H7 (cell line): ENCODE data around the gene GGACT. TPM values are rescaled to one million over a fixed set of nuclear protein-coding genes. Genes with fewer than 3 reads are reported as not detected.
"Not testable (repeated sequence)": the region's sequence is repeated elsewhere in the genome, so short reads cannot be mapped to it uniquely, and the experiment has no call there.

Source experiments
- DNase-seq: peaks from one replicate; pipeline ENCODE4 v3.0.0; 2012
- H3K27me3 ChIP-seq: 2 replicates; pipeline ENCODE4 v1.6.0; 2011; ENCODE audit warnings: mild to moderate bottlenecking, low read length; ENCODE audit not compliant: control insufficient read depth, insufficient read depth
- H3K36me3 ChIP-seq: replicated peaks from 2 replicates; pipeline ENCODE4 v1.5.1; 2011; ENCODE audit warnings: low read length; ENCODE audit not compliant: control insufficient read depth, insufficient read depth
- H3K4me3 ChIP-seq: 2 replicates; pipeline ENCODE4 v1.5.1; 2011; ENCODE audit warnings: low read depth, mild to moderate bottlenecking, control low read depth, low read length, moderate library complexity; ENCODE audit not compliant: insufficient read depth
- total RNA-seq: library from RNA; depleted of rRNA; stranded (reverse); fragments of >200 nt; shearing (Covaris generic); gene quantifications from 2 replicates; pipeline ENCODE4 v1.2.3, GENCODE V29; 2014

GGACT gene
- total RNA-seq, 1 experiment from 2014 or later: 3.0 TPM

DNA sequence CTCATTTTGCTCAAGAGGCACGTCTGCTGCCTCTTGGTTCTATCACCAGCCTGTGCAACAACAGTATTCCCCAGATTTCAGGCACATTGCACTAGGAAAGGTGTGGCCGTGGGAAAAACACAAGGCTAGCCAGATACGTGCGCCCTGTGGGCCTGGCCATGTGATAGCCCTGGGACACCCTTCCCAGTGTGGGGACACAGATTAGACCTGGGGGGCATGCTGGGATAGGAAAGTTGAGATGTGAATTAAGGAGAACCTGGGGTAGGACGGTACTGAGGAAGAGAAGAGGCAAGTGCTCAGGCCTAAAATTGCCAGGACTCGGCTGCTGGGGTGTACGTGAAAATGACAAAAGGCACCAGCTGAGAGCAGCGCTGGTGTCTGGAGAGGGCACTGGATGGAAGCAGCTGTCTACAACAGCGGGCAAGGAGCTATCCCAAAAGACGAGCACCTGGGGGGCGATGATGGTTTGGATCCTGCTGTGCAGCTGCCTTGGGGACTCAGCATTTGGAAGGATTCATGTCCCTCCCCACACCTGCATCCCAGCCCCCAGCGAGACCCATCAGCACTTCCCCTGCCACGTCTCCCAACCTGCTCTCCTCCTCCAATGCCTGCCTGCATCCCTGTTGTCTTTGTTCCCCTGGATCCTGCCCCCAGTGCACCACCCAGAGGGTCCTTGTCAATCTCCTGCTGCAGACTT, 54.3 kb downstream of the GGACT start:
- no peaks in the 10 kb centered on the region for H3K36me3 ChIP-seq
- no peak for DNase-seq

DNA sequence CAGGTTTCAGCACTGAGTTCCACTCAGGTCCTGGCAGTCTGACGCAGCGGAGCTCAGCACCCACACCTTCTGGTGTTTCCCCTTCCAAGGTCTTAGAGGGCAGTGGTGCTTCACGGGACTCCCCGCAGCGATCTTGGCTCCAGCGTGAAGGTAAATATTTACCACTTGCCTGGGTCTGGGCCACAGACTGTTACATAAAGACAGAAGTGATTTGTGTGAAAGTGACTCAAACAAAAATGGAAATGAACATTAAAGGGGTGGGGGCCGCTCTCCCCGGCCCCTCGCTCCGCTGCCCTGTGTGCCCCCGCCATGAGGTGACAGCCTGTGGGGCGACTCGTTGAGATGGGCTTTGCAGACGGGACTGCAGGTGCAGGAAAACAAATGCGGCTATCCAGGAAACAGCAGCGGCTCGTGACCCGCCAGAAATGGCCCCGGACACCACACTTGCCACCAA, 55.0 kb downstream of the GGACT start:
- no peak overlapping the region for H3K4me3 ChIP-seq
- no peaks in the 10 kb centered on the region for H3K27me3 ChIP-seq
- DNase-seq: no peak
- no peaks in the 10 kb centered on the region for H3K36me3 ChIP-seq

More for the DNA sequence above, 54.3 kb downstream of the GGACT start:
- H3K4me3 ChIP-seq: no peak overlapping the region
- no peaks in the 10 kb centered on the region for H3K27me3 ChIP-seq

DNA sequence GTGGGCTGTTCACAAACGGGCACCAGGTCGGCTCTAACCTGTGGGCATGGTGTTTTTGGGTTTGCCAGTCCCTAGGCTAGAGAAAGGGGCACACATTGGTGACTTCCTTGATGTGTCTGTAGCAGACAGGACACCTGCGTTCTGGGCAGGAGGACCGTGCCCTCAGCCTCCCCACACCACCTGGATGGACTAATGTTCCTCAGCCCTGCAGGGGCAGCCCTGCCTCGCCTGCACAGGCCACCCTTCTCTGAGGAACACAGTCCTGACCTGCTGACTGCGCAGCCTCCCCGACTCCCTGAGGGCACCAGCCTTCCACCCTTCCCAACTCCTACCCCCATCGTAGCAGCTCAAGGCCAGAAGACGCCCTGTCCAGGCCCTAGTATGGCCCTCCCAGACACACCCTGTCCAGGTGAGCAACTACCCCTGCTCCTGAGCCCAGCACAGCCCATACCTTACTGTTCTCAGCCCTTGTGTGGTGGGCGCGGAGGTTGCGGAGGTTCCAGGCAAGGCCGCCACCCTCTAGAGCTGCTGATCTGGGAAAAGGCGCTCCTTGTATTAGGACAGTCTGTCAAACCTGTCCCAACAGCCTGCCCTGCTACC, 55.7 kb downstream of the GGACT start:
- Histone ChIP-seq H3K36me3 (no peaks in the 10 kb centered on the region; the same call in 1 of the 2 replicates), H3K4me3 (no peak overlapping the region), H3K27me3 (no peaks in the 10 kb centered on the region)
- no peak for DNase-seq

DNA sequence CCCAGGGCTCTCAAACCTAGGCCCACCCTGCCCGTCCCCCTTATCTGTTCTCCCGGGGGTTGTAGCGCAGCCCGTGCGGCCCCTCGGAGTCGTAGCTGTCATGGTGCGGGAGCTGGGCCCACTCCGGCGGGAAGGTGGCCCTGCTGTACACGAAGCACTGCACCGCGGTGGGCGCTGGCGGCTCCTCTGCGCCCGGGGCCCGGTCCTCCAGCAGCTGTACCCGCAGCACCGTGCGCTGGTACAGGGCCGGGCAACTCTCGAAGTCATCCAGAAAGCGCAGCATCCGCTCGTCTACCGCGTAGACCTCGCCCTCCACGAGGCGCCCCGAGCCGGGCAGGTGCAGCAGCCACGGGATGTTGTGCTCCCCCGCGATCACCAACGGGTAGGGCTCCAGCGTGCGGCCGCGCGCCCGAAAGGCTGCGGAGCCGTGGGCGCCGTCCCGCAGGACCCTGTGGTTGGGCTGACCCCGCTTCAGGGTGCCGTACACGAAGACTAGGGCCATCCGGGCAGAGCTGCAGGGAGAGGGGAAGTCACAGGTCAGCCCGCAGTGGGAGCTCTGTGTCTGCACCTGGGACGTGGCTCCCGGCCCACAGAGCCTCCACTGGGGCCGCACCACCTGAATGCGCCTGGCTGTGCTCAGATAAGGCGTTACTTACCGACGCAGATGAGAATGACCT, 56.4 kb downstream of the GGACT start:
- Histone ChIP-seq H3K36me3 (no peaks in the 10 kb centered on the region; the same call in 1 of the 2 replicates), H3K4me3 (no peak overlapping the region), H3K27me3 (no peaks in the 10 kb centered on the region)
- no peak for DNase-seq

DNA sequence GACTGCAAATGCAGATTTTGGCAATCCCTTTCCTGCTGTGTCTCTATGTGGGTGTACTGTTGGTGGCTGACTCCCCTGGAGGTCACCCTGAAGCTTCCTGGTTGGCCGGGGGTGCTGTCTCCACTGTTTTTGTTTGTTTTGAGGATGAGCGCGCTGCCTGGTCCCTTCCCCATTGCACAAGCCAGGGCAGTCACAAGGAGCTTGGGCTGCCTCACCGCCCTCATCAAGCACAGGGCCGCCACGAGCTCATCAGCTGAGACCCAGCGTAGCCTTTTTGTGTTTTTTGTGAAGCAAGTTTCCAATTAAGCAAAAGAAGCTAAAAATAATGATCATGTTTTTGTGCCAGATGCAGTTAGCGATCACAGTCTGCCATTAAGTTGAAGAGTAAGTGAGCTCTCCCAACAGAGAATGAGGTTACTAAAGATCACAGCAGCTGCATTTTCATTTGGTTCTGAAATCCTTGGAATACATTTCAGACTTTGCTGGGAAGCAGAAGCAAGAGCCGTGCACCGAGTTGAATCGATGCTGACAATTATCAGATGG, 57.8 kb downstream of the GGACT start:
- DNase-seq: peak; percentile 74
- no peaks in the 10 kb centered on the region for H3K27me3 ChIP-seq
- H3K4me3 ChIP-seq: no peak overlapping the region
- no peaks in the 10 kb centered on the region; the same call in 1 of the 2 replicates for H3K36me3 ChIP-seq

DNA sequence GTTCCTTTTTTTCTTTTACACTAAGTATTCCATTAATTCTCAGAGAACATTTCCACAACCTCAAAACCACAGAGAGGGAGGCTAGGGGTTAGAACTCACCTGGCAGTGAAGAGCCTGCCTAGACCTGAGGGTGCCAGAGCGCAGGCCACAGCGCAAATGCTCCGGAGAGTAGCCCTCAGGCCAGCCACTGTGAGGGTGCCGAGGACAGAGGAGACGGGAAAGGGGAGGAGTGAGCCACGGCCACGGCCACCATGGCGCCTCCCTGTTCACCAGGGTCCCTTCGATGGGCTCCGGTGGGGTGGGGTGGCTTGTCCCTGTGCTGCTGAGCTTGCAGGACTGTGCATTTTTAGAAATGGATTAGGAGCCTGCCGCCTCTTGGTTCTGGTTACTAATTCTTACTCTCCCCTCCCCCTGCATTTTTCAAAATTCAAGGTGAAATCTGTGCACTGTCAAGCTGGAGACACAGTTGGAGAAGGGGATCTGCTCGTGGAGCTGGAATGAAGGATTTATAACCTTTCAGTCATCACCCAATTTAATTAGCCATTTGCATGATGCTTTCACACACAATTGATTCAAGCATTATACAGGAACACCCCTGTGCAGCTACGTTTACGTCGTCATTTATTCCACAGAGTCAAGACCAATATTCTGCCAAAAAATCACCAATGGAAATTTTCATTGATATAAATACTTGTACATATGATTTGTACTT, 58.8 kb downstream of the GGACT start:
- no peak overlapping the region for H3K4me3 ChIP-seq
- no peaks in the 10 kb centered on the region; the same call in 1 of the 2 replicates for H3K36me3 ChIP-seq
- no peak for DNase-seq
- no peaks in the 10 kb centered on the region for H3K27me3 ChIP-seq

DNA sequence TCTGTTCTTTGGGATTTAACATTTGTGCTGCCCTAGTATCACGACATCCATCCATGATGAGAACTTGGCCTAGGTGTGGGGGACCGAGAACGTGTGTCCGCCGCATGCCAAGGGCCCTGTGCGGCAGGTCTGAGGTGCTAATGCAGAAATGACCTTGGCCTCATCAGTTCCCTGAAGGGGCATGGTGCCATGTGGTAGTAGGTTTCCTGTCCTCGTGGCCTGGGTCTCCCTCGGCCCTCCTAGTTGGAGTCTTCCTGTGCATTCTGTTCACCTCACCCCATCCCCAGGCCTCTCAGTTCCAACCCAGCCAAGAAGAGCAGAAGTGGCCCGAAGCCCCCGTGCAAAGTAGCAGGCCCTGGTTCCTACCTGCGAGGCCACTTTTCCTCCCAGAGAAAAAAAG, 59.8 kb downstream of the GGACT start:
- H3K27me3 ChIP-seq: no peaks in the 10 kb centered on the region
- no peak overlapping the region for H3K4me3 ChIP-seq
- no peak for DNase-seq
- H3K36me3 ChIP-seq: no peaks in the 10 kb centered on the region; the same call in 1 of the 2 replicates

DNA sequence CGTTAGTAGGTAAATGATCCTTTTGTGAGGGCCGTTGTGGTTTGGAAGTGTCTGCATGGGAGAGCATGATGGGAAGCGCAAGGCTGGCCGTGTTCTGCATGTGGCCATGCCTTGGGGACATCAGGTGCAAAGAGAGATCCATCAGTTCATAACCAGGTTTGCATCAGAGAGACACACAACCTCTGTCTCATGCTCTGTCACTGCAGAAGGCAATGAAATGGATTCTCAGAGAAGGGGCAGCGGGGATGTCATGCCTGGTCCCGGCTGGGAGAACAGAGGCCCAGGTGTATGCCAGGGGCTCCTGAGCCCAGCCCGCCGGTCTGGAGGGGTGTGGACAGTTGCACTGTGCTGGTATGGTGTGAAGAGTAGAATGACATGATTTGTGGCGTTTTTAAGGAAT, 60.2 kb downstream of the GGACT start:
- H3K27me3 ChIP-seq: no peaks in the 10 kb centered on the region
- H3K4me3 ChIP-seq: no peak overlapping the region
- H3K36me3 ChIP-seq: no peaks in the 10 kb centered on the region; the same call in 1 of the 2 replicates
- no peak for DNase-seq

DNA sequence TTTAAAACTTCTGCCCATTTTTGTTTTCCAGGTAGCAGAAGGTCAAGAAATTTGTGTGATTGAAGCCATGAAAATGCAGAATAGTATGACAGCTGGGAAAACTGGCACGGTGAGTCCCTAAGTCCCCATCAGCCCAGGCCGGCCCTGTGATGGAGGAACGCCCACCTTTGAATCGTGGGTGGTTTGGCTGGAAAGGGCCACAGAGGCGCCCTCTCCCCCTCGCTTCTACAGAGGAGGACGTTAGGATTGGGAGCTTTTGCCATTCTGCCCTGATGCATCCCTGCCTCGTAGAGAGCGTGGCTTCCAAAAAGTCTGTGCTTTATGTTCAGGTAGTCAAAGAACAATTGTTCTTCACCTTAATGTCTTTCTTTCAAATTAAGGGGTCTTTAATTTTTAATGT, 60.9 kb downstream of the GGACT start:
- Histone ChIP-seq H3K36me3 (no peaks in the 10 kb centered on the region; the same call in 1 of the 2 replicates), H3K4me3 (no peak overlapping the region), H3K27me3 (no peaks in the 10 kb centered on the region)
- no peak for DNase-seq

DNA sequence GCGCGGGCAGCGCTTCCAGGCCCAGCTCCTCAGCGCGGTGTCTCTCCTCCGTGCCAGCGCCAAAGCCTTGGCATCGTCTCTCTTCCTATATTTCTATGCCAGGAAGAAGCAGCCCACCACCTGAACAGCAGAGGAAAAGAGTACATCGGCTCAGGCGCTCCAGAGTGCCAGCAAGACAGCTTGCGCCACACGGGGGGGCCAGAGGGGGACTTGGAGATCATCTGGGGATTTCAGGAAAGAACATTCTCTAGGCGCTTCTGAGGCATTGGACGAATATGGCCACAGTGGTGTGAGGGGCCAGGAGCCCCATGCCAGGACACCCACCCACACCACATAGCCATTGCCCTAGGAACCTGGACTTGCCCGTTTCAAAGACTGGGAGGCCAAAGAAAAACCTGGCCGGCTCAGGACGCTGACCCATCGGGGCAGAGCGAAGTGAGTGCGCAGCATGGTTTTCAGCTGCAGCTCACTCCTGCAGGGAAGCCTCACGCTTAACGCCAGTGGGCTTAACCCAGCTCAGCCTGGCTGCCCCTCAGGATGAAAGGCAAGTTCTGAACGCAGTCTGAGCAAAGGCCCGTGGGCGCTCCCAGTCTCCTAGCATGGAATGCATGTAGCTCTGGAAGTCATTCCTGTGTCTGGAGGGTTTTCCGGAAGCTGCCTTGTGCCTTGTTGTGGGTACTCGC, 62.1 kb downstream of the GGACT start:
- no peak overlapping the region for H3K4me3 ChIP-seq
- DNase-seq: peak; percentile 78
- H3K36me3 ChIP-seq: no peaks in the 10 kb centered on the region; the same call in 1 of the 2 replicates
- H3K27me3 ChIP-seq: no peaks in the 10 kb centered on the region

DNA sequence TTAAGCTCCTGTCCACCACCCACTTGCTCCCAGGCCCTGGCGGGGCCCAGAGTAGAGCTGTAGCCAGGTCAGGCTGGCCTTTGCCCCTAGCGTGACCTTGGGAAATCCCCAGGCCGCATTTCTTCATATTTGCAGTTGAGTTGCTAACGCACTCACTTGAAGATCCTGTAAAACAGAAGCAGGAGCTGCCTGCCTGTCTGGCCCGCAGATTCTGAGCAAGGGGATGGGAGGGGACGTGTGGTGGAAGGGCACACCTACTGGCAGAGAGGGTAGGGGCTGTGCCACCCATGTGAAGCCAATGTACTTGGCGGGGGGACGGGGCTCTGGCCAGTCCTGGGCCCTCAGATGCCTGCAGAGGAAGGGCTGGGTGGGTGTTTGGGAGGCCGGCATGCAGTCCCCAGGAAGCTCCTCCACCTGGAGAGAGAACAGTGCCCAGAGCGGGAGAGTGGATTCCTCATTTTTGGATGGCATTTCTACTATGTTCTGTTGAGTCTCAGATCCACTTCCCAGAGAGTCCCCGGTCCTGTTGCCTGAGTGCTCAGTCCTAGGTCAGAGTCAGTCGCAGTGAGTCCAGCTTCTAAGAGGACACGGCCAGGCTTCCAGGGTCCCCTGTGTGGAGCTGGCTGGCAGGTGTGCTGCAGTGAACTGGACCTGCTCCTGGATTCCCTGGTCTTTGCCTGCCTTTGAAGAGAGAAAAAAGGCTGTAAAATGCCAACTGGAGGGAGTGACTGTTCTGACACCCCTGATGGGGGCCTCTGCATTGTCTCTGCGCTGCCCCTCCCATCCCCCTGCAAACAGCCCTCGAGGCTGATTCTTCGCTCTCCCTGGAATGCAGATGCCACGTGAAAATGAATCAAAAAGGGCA, 62.9 kb downstream of the GGACT start:
- H3K27me3 ChIP-seq: no peaks in the 10 kb centered on the region
- DNase-seq: peak; percentile 69
- no peaks in the 10 kb centered on the region; the same call in 1 of the 2 replicates for H3K36me3 ChIP-seq
- no peak overlapping the region for H3K4me3 ChIP-seq

DNA sequence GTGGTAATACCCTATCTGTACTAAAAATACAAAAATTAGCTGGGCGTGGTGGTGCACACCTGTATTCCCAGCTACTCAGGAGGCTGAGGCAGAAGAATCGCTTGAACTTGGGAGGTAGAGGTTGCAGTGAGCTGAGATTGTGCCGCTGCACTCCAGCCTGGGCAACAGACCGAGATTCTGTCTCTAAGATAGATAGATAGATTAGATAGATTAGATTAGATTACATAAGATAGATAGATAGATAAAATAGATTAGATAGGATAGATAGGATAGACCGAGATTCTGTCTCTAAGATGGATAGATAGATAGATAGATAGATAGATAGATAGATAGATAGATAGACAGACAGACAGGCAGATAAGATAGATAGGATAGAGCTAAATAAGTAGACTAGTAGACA, 63.9 kb downstream of the GGACT start:
- H3K27me3 ChIP-seq, DNase-seq, H3K36me3 ChIP-seq: not testable (repeated sequence)

DNA sequence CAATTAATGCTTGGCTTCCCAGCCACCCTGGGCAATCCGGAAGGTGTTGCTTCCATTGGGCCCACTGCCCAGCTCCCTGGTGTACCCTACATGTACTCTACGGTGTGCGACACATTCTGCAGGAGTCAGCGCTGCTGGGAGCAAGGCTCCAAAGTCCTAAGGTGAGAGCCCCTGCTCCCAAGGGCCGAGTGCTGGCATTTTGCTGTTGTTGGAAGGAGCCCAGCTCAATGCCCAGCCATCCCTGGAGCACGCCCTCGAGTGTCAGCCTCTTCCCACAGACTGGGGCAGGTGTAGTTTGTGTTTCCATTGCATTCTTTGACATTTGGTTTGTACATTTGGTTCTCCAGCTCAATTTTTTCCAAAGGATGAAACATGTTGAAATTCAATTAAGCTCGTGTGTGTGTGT, 64.6 kb downstream of the GGACT start:
- no peak for DNase-seq
- Histone ChIP-seq H3K27me3 (no peaks in the 10 kb centered on the region), H3K4me3 (no peak overlapping the region), H3K36me3 (no peaks in the 10 kb centered on the region; the same call in 1 of the 2 replicates)

More for the DNA sequence above, 63.9 kb downstream of the GGACT start:
- H3K4me3 ChIP-seq: not testable (repeated sequence)
